ENCODE data around the gene DROSHA.

- TF ChIP-seq TAF1 (IDR thresholded peaks at IDR 0.05; ENCODE audit: borderline replicate concordance, insufficient read depth, low read length) (no peak), POLR2AphosphoS5 (IDR thresholded peaks at IDR 0.05; ENCODE audit: low read depth, low read length) (no peak), REST (IDR thresholded peaks at IDR 0.05; ENCODE audit: insufficient read depth in 1 of 2, low read depth in 2 of 2, low read length in 2 of 2) (no peak), SIN3A (IDR thresholded peaks at IDR 0.05; ENCODE audit: borderline replicate concordance, insufficient read depth, low read length) (no peak), FOXP2 (optimal IDR thresholded peaks at IDR 0.05; ENCODE audit: borderline replicate concordance, extremely low read depth, extremely low read length, insufficient read depth) (no peak)
Measured at GRCh38 chr5:31563216-31563615, 31.3 kb upstream of the DROSHA start.
